ENCODE measurements around the gene KRT14.
"Not testable (repeated sequence)": the region's sequence is repeated elsewhere in the genome, so short reads cannot be mapped to it uniquely, and the experiment has no call there.

The KRT14 gene

DNA sequence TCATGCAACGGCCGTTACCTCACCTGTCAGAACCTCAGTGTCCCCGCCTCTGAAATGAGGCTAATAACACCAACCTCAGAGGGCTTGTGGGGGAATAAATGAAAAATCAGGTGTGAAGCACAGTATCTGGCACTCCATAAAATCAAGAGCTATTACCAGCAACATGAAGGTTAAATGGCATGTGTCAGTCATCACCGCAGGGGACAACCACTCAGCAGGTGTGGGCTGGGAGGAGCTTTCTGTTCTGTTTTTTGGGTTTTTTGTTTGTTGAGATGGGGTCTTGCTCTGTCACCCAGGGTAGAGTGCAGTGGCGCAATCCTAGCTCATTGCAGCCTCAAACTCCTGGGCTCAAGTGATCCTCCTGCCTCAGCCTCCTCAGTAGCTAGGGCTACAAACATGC is 41.8 kb downstream of the KRT14 start:
- DNase-seq: no peak

DNA sequence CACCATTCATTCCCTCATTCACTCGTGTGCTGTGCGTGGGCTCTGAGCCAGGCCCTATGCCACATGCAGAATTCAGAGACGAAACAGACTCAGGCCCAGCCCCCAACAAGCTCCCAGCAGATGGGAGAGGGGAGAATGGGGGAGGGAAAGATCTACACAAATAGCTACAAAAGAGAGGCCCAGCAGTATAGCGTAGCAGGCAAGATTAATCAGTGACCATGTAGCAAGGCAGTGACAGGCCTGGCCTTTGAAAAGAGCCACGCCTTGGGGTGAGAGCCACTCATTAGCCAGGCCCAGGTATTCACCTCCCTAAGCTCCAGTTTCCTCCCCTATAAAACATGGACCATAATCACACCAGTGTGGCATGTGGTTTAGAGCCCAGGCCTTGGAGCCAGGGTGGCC is 42.2 kb downstream of the KRT14 start:
- DNase-seq: peak; percentile 42

DNA sequence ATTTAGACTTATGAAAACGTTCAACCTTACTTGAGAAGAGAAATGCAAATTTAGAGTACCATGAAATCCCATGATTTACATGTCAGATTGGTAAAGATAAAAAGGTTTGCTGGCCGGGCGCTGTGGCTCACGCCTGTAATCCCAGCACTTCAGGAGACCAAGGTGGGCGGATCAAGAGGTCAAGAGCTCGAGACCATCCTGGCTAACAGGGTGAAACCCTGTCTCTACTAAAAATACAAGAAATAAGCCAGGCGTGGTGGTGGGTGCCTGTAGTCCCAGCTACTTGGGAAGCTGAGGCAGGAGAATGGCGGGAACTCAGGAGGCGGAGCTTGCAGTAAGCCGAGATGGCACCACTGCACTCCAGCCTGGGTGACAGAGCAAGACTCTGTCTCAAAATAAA is 43.9 kb downstream of the KRT14 start:
- DNase-seq: not testable (repeated sequence)

DNA sequence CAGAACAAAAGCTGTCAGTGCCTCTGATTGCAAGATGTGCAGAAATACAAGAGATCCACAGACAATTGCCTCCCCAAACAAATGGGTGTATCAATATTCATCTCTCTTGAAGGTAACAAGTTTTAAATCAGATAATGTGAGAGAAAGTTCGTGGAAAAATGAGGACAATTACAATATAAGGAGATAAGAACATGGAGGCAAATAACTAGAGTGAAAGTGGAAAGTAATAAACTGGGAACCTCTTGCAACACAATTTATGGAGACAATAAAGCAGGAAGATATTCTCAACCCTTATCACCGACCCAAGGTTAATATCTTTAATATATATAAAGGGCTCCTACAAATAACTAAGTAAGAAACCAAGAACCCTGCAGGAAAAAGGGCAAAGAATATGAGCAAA is 44.3 kb downstream of the KRT14 start:
- DNase-seq: no peak

DNA sequence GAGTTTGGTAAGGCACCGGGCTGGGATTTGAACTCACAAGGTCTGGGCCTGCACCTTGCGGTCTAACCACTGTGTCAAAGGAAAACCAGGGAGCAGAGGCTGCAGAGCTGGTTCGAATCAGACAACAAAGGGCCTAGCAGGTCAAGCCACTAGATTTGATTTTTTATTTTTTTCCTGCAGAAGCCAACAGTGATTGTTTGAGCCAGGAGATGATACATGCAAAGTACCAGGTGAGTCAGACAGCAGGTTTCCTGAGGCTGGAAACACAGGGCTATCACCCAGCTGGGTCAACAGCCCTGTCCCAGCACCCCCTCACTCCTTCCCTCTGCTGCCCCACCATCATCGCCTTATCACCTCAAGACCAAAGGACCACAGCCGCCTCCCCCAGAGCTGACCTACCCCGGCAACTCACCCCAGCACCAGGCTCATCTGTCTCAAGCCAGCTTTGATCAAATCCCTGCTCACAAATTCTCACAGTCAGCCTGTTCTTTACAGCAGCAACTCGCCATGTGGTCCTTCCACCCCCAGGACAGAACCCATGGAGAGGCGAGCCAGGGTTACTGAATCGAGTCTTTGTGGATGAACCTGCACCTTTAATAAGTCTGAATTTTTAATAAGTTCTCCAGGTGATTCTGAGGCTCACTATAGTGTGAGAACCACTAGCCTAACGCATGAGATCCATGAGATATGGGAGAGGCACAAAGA is 45.6 kb downstream of the KRT14 start:
- no peak for DNase-seq

DNA sequence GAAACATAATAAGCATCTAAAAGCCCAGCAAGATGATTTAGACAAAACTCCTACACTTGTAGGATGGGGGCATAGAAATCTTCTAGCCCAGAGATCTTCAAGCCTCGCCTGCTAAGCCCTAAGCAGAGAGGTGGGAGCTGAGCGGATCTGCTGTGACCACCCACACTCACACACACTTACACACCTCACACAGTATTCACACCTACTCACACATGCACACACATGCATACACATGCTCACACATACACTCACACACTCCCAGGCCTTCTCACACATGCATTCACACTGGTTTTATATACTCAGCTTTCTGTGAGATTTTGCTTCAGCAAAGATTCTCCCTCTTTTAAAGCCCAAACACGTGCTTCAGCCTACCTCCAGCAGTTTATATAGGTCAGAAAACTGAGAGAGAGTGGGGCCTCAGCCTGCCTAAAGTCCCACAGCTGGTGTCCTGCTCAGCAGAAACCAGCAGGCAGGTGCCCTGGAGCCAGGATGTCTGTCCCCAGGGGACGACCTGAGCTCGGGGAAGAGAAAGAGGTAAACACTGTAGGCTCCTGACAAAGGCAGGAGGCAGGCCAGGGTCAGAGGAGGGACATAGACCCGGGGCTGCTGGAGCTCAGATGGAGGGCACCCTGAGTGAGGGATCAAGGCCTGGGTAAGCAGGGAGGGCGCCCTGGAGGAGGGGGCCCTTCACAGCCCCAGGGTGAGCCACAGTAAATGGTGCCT is 46.6 kb downstream of the KRT14 start:
- DNase-seq: peak; percentile 27

DNA sequence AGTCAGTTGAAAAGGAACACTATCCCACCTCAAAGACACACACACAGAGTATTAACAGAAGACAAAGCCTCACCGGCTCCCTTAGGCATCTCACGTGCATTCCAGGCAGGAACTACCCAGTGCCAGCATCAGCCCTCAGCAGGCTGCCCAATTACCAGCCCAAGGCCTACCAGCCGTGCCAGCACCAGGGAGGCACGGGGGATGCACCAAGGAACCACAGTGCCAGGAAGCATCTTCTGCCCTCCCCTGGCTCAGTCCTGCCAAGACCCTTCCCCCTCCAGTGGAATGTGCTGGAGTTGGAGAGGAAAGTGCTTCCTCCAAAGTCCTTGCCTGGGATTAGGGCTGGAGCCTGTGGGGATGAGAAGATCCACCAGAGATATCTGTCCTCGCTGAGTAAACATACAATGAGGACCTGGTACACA is 47.6 kb downstream of the KRT14 start:
- DNase-seq: peak; percentile 34

DNA sequence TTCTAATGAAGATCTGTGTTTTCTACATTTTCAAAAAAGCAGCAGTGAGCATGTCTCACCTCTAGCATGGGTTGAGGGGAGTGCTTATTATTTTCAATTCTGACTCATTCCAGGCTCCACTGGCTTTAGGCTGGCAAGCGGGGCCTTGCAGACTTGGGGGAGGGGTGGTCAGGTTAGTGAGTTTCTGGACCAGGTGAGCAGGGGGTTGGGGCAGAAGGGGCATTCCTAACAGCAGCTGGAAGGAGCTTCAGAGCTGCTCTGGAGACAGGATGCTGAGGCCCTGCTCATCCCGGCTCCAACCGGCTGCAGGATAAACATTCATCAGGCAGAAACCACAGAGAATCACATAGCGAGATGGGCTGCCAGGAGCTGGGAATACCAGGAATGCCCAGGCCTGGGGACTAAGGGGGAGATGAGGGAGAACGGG is 48.1 kb downstream of the KRT14 start:
- DNase-seq: no peak

DNA sequence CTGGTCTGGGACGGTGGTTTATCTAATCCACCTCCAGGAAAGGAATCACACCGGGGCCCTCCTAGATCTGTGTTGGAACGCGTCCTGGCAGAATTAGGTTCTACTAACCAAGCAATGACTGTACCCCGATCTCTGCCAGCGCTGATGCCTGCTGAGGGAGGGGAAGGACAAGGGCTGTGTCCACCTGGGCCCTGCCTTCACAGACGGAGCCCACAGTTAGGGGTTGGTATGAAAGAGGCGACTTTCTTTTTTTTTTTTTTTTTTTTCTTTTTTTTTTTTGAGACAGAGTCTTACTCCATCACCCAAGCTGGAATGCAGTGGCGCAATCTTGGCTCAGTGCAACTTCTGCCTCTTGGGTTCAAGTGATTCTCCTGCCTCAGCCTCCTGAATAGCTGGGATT is 48.7 kb downstream of the KRT14 start:
- DNase-seq: no peak

DNA sequence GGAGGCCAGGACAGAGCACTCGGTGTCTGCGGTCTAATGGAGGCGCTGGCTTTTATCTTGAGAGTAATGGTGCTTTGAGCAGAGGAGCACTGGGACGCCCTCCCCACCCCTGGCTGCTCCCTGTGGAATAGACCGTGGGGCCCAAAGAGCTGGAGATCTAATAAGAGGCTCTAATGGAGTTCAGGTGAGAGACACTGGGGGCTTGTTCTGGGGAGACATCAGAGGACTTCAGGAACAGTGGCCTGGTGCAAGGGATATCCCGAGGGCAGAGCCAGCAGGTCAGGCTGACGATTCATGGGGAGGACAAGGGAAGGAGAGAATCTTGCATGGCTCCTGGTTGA is 49.1 kb downstream of the KRT14 start:
- DNase-seq: no peak

DNA sequence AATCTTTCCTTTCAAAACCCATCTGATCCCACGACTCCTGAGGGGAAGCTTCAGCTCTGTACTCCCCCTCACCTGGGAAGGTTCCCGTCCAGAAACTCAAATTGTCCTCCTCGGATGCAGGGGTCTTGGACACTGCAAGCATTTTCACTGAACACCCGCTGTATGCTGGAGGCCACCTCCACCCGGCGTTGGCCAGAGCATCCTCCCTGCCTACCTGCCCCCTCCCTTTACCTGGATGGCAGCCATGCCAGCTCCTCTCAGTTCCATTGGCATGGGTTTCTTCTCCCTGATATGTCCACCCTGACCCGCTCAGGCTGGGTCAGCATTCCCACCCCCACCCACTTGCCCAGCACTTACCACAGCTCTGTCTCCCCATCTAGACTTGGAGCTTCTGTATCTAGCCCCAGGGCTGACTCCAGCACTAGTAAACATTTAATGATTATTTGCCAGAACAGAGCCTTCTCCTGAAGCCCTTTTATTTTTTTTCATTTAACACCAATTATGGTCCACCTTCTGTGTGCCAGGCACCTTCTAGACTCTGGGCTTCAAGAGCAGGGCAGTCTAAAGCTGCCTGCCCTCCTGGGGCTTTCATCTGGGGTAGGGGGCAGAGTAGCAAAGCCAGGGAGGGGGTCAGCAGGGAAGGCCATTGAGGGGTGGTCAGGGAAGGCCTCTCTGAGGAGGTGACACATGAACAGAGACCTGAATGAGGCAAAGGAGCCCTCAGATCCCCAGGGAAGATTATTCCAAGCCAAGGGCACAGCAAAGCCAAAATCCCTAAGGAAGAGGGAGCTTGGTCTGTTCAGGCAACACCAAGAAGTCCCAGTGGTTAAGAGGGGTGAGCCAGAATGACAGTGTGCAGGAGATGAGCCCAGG is 49.7 kb downstream of the KRT14 start:
- no peak for DNase-seq

DNA sequence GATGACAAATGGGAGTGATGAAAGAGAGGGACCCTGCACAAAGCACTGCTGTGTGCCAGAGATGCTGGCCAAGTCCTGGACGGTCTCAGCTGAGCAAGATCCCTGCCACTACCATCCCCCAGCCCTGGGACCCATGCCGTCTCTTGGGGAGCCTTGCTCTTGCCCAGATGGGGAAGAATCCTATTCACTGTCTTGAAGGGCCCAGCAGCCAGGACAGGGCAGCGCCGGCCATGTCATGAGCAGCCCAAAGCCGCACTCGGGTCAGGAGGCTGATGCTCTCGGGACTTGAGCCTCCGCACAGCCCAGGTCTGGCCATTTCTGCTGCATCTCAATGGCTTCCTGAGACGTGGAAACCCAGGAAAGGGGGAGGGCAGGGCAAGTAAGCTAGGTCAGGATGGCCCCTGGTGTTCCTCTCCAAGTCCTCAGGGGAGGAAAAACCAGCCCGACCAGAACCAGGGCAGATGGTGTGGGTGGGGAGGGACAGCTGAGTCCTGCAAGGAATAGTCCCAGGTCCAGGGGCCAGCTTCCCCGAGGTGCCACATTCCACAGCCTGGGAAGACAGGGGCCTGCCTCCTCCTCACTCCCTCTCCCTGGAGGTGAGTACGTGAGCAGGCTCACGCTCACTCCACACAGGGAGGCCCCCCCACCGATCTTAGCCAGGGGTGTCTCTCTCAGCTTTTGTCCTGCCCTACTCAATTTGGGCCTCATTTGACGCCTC is 50.8 kb downstream of the KRT14 start:
- no peak for DNase-seq

DNA sequence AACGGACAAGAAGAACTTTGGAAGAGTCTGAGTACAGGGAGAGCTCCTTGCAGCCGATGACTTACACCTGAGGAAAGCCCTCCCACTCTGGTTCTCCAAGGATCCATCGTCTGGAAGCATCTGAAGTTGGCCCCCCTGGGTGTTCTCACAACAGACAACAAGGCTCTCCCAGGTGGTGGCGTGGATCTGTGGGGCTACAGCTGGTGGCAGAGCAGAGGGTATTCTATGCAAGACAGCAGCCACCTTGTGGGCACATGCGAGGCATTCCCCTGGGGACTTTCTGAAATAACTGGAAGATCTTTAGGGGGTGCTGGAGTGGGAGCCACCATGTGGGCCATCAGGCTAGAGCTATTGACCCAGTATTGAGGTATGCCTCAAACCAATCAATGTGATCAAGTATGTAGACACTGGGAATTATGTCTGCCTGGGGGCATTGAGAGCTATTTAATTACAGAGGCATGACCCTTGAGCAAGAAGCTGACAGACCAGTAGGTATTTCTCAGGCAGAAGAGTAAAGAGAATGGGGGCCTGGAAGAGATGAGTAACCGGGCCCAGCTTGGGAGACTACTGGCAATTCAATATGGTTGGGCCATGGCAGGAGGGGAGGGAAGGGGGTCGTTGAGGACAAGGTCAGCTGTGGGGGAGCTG is 51.7 kb downstream of the KRT14 start:
- no peak for DNase-seq

DNA sequence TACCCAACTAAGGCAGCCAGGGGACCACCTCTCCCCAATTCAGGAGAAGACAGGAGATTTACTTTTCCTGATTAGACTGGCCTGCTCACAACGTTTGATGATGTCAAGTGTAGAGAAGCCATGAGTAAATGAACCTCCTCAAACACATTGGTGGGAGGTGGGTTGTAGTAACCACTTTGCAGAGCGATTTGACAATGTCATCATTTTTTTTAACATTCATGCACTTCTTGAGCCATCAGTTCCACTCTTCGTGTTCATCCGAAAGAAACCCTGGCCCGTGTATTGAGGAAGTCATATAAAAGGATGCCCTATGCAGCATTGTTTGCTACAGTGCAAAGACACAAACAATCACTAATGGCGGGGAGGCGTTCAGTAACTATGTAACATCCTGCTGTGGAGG is 53.1 kb downstream of the KRT14 start:
- no peak for DNase-seq

DNA sequence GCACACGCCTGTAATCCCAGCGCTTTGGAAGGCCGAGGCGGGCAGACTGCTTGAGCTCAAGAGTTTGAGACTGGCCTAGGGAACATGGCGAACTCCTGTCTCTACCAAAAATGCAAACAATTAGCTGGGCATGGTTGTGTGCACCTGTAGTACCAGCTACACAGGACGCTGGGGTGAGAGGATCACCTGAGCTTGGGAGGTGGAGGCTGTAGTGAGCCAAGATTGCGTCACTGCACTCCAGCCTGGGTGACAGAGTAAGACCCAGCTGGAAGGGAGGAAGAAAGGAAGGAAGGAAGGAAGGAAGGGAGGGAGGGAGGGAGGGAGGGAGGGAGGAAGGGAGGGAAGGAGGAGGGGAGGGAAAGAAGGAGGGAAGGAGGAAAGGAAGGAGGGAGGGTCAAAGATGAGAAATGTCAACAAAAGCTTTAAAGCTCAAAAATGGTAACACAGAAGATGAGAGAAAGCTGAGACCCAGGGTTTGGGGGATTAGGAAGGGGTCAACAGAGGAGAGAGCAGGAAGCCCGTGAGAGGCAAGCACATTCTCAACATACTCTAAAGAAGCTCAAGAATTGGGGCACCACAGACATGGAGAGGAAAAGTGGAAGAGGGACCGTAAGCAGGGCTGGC is 53.6 kb downstream of the KRT14 start:
- no peak for DNase-seq

All from COR-L47 (cell line).